ENCODE results near the gene CORO2A. TPM values are rescaled to one million over a fixed set of nuclear protein-coding genes. Genes with fewer than 3 reads are reported as not detected.

The CORO2A gene
- total RNA-seq, 1 donor from 2014 or later: 6.0 TPM

DNA sequence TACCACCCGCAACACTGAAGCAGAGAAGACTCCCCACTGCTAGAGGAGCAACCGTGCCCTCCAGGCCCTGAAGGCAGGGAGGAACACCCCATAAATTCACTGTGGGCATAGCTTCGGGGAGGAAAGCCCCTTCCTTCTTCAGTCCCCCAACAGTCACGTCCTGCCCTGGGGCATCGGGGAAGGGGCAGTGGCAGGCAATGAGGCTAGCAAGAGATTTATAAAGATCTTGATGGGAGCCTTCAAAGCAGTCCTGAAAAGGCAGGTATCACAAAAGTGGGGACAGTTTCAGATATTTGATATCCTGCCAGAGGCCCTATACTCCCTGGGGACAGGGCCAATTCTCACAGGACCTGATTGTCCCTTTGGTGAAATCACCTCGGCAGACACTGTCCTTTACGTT lies 56.5 kb downstream of the CORO2A start:
- no peak for DNase-seq (ENCODE audit: low spot score, unreplicated experiment)

DNA sequence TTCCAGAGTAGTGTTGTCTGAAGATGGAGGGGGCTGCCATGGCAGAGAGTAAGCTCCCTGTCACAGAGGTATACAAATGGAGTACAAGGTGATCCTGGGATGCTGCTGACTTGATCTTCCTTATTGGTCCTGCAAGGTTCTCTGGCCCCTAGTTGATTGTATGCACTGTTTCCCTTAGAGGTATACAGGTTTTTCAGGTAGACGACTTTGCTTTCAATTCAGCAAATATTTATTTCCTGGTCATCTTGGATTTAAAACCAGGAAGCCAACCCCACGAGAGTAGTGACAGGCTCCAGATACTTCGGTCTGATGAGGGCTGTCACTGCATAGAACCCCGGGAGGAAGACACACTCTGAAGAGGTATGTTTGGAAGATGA lies 56.9 kb downstream of the CORO2A start:
- no peaks in the 10 kb centered on the region for H3K9me3 Mint-ChIP-seq (ENCODE audit: low read depth)
- H3K4me3 Mint-ChIP-seq (ENCODE audit: low read depth): no peak overlapping the region
- no peaks in the 10 kb centered on the region for H3K36me3 Mint-ChIP-seq (ENCODE audit: insufficient read depth)
- no peak overlapping the region for H3K27ac Mint-ChIP-seq
- H3K4me1 Mint-ChIP-seq (ENCODE audit: low read depth): no peaks in the 10 kb centered on the region
- H3K27me3 Mint-ChIP-seq: no peaks in the 10 kb centered on the region
- TF ChIP-seq, protein P1, sequence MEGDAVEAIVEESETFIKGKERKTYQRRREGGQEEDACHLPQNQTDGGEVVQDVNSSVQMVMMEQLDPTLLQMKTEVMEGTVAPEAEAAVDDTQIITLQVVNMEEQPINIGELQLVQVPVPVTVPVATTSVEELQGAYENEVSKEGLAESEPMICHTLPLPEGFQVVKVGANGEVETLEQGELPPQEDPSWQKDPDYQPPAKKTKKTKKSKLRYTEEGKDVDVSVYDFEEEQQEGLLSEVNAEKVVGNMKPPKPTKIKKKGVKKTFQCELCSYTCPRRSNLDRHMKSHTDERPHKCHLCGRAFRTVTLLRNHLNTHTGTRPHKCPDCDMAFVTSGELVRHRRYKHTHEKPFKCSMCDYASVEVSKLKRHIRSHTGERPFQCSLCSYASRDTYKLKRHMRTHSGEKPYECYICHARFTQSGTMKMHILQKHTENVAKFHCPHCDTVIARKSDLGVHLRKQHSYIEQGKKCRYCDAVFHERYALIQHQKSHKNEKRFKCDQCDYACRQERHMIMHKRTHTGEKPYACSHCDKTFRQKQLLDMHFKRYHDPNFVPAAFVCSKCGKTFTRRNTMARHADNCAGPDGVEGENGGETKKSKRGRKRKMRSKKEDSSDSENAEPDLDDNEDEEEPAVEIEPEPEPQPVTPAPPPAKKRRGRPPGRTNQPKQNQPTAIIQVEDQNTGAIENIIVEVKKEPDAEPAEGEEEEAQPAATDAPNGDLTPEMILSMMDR (IDR thresholded peaks at IDR 0.05; ENCODE audit: unreplicated experiment): no peak
- no peak for DNase-seq (ENCODE audit: low spot score, unreplicated experiment)

More for the DNA sequence above, 56.5 kb downstream of the CORO2A start:
- Mint-ChIP-seq H3K27me3 (no peaks in the 10 kb centered on the region), H3K9me3 (ENCODE audit: low read depth) (no peaks in the 10 kb centered on the region), H3K36me3 (ENCODE audit: insufficient read depth) (no peaks in the 10 kb centered on the region), H3K27ac (no peak overlapping the region), H3K4me3 (ENCODE audit: low read depth) (no peak overlapping the region), H3K4me1 (ENCODE audit: low read depth) (no peaks in the 10 kb centered on the region)
- TF ChIP-seq, protein P1 (IDR thresholded peaks at IDR 0.05; ENCODE audit: unreplicated experiment): no peak

DNA sequence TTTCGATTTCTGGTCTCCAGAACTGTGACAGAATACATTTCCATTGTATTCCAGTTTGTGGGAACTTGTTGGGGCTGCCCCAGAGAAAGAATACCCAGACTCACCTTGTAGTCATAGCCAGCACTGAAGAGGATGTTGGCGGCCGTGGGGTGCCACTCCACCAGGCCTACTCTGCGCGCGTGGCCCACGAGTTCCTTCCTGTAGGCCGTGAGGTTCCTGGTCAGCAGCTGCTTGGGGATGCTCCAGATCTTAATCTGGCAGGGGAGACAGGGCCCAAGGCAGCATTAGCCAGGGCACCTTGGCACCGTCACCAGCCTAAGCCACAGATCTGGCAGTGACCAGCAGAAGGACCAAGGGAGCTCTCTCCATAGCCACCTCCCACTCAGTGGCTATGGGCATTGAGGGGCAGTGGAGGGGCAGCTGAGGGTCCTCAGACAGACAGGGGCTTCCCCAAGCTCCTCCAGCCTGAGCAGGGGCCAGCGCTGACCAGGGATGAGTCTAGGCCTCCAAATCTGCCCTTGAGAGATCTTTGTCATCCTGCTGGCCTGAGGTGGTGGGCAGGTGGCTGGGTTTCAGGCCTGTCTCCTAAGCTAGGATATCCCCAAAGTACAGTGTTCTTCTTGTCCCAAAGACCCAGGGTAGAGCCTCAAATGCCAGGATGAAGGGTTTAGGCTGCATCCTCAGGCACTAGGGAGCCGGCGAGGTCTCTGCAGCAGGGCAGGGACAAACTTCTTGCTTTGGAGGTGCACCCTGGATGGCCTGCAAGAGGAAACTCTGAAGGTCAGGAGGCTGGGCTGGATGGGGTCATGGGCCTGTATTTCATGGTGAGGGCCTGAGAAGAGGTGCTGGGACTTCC lies 57.5 kb downstream of the CORO2A start:
- no peak for DNase-seq (ENCODE audit: low spot score, unreplicated experiment)
- Mint-ChIP-seq H3K4me1 (ENCODE audit: low read depth) (no peaks in the 10 kb centered on the region), H3K36me3 (ENCODE audit: insufficient read depth) (no peaks in the 10 kb centered on the region), H3K4me3 (ENCODE audit: low read depth) (no peak overlapping the region), H3K27me3 (no peaks in the 10 kb centered on the region), H3K27ac (no peak overlapping the region), H3K9me3 (ENCODE audit: low read depth) (no peaks in the 10 kb centered on the region)
- TF ChIP-seq, protein P1 (IDR thresholded peaks at IDR 0.05; ENCODE audit: unreplicated experiment): no peak

DNA sequence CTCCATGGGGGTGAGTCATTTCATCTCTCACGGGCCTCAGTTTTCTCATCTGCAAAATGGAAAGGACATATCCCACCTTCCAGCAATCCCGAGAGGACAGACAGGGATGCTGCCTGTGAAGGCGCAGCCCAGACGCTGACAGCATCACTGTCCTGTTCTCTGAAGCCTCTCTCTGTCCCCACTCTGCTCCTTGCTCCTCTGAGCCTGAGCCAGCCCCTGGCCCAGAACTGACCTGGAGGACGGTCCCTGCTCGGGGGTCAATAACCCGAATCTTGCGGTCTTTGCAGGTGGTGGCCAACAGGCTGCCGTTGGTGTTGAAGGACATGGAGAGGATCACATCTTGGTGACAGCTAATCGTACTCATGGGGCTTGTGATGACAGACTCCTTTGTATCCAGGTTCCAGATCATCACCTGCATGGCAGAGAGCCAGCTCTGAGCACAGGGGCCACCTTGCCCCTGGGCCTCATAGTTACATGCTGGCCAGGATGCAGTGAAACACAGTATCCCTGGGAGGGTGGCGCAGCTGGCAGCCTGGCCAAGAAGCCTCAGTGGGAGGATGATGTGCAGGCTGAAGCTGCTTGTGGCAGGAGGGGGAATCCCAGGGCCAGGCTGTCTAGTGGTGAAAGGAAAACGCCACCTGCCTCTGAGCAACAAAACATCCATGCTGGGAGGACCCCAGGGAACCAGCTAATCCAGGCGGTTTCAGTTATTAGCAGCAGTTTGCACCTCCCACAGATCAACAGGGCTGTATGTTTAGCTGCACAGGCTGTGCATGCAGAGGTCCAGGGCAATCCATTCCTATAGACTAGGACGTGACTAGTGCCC lies 59.4 kb downstream of the CORO2A start:
- no peak overlapping the region for H3K27ac Mint-ChIP-seq
- no peaks in the 10 kb centered on the region for H3K36me3 Mint-ChIP-seq (ENCODE audit: insufficient read depth)
- H3K27me3 Mint-ChIP-seq: no peaks in the 10 kb centered on the region
- H3K4me3 Mint-ChIP-seq (ENCODE audit: low read depth): no peak overlapping the region
- TF ChIP-seq, protein P1 (IDR thresholded peaks at IDR 0.05; ENCODE audit: unreplicated experiment): no peak
- DNase-seq (ENCODE audit: low spot score, unreplicated experiment): no peak
- H3K4me1 Mint-ChIP-seq (ENCODE audit: low read depth): no peaks in the 10 kb centered on the region
- no peaks in the 10 kb centered on the region for H3K9me3 Mint-ChIP-seq (ENCODE audit: low read depth)

DNA sequence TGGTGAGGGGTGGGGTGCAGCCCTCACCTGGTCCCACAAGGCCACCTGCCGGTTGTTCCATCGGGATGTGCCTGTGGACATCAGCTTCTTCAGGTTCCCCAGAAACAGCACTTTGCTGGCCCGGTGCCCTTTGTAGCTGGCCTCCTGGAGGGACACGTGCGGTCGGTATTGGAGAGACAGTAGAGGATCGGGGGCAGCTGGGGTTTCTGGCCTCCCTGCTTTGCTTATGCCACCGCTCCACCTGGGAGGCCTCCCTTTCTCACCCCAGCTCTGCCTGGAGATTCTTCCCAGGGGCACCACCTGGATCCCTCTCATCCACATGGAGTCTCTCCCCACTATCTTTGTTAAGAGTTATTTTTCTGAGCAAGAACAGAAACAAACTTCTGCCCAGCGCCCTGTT lies 60.3 kb downstream of the CORO2A start:
- TF ChIP-seq, protein P1 (IDR thresholded peaks at IDR 0.05; ENCODE audit: unreplicated experiment): no peak
- Mint-ChIP-seq H3K9me3 (ENCODE audit: low read depth) (no peaks in the 10 kb centered on the region), H3K27me3 (no peaks in the 10 kb centered on the region), H3K4me3 (ENCODE audit: low read depth) (no peak overlapping the region), H3K36me3 (ENCODE audit: insufficient read depth) (no peaks in the 10 kb centered on the region), H3K27ac (no peak overlapping the region), H3K4me1 (ENCODE audit: low read depth) (no peaks in the 10 kb centered on the region)
- no peak for DNase-seq (ENCODE audit: low spot score, unreplicated experiment)
